ENCODE measurements around the gene PACSIN2.
"Not testable (repeated sequence)": the region's sequence is repeated elsewhere in the genome, so short reads cannot be mapped to it uniquely, and the experiment has no call there.

PACSIN2 gene

DNA sequence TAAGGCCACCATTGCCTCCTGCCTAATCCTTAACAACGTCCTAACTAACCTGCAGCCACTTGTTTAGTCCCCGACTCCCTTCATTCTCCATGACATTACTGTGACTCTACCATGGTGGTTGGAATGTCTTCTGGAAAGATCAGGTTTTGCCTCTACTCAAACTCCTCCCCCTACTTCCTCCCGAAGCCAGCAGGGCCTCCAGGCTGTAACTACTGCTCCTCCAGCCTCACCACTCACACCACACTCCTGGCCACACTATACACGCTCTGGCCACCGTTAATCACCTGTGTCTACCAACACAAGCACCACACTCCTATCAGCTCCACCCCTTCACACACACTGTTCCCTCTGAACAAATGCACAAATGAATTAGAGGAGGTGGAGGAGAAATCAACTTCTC lies 69.2 kb downstream of the PACSIN2 start:
- no peak for DNase-seq (ENCODE audit: low spot score)

DNA sequence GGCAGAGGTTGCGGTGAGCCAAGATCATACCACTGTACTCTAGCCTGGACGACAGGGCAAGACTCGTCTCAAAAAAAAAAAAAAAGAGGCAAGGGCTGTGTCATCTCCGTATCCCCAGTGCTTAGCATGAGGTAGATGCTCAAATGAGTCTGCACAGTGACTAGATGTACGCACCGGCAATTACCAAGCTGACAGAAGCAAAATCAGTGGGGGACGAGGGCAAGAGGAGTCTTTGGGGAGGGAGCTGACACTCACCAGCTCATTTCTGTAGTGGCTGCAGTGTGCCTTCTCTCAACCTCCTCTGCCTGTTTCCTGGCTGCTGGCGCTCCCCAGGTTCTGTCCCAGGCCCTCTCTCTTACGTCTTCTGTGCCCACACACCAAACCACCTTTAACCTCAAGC lies 69.9 kb downstream of the PACSIN2 start:
- no peak for DNase-seq (ENCODE audit: low spot score)

DNA sequence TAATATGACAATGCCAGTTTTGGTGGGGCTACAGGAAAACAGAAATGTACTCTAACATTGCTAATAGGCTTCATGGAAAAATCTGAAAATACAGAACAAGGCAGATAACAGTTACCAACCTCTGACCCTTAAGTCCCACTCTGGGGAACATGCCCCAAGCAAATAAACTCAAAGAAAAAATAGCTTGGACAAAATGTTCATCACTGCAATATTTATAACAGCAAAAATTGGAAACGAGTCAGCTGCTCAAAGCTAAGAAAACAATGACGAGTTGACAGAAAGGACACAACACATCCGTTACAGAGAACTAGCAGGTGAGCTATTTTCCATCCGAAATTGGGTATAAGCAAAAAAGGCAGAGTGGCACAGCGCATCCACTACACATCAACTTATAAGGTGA lies 70.5 kb downstream of the PACSIN2 start:
- DNase-seq (ENCODE audit: low spot score) = no peak

DNA sequence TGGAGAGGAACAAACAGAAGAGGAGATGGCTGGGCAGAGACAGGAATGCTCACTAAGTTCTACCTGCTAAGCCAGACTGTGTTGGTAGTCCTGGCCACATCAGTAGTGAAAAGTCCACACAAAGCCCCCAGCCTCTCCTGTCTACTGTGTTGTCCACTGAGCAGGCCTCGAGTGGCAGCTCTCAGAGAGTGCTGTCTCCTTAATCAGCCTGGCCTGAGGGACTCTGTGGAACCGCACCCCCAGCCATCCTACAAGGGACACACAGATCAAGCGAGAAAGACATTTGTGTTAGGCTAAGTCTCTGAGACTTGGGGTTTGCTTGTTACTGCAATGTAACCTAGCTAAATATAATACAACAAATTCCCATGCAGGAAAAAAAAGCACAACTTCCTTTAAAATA lies 71.0 kb downstream of the PACSIN2 start:
- no peak for DNase-seq (ENCODE audit: low spot score)

DNA sequence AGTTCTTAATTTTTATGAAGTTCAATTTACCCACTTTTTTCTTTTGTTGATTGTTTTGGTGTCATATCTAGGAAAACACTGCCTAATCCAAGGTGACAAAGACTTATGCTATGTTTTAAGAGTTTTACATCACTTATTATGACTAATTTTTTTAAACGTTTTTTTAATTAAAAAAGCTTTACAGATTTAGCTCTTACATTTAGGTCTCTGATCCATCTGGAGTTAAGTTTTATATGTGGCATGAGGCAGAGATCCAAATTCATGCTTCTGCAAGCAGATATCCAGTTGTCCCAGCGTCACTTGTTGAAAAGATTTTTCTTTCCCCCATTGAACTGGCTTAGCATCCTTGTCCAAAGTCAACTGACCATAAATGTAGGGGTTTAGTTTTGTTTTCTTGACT lies 72.6 kb downstream of the PACSIN2 start:
- no peak for DNase-seq (ENCODE audit: low spot score)

DNA sequence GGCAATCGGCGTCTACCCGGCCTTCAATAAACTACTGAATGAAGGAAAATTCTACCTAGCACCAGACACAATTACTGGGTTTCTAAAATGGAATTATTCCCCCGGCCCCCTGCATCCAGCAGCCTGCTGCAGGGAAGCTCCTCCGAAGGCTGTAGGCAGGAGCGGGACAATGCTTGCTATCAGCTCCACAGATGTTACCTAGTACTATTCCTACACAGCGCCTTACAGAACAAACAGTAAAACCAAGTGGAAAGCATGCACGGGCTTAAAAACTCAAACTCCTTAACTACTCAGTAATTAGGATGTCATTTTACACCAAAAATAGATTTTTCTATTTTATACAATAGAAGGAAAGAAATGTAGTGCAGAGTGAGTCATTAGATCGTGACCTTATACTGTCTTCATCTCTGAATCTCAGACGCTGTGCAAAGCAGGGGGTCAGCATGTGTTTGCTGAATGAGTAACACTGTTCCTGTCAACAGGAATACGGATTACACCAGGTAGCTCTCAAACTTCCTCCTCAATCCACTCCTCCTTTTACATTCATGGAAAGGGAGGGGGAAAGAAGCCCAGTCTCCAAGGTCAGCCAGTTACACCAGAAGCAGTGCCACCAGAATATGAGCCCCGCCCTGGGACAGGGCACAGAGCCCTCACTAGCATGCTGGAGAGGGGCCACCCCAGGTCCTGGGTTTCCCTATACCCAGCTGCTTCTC lies 74.9 kb downstream of the PACSIN2 start:
- no peak for DNase-seq (ENCODE audit: low spot score)

DNA sequence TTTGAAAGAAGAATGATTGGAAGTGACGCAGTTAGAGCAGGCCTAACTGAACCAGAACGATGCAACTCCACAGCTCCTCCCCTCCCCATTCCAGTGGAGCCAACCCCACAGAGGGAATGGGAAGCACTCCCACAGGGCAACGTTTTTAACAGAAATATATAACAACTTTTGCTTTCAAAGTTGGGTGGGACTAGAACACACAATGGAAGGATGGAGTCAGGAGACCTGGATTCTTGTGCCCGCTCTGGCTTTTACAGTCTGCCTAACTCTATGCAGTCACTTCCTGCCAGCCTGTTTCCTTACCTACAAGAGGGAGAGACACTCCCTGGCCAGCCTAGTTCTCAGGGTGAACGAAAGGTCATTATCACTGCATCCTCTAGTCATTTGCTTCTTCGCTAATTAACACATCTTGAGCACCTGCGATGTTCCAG lies 75.5 kb downstream of the PACSIN2 start:
- no peak for DNase-seq (ENCODE audit: low spot score)

DNA sequence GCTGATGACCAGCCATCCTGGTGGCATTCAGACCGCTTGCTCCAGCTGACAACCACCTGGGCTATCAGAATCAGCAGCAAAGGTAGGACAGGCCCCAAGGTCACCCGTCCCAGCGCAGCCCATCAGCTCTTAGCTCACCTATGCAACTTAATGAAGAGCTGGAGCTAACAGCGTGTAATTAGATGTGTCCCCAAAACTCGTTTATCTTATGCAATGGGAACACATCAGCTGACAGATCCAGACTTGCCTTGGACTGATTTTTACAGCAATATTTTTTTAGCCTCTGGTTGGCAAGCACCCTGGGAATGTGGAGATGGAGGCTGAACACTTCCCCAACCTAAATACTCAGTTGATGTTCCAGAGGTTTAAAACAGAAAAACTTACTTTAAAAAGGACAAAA lies 76.0 kb downstream of the PACSIN2 start:
- DNase-seq (ENCODE audit: low spot score) = no peak

DNA sequence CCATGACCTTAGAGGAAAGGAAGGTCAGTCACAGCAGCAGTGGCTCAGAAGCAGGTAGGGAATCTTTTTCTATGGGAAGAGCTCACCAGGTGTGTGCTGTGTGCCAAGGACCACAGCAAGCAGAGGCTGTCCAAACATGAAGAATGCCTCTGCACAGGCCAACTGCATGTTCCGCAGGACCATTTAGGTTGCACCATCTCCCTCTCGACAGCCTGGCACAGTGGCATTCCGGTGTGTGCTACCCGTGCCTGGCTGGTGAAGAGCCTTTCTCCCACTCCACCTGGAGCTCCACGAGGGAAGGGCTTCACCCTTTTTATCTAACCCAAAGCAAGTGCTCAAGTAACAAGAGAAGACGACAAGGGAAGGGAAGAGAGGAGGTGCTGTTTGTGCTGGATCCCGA lies 76.5 kb downstream of the PACSIN2 start:
- no peak for DNase-seq (ENCODE audit: low spot score)

DNA sequence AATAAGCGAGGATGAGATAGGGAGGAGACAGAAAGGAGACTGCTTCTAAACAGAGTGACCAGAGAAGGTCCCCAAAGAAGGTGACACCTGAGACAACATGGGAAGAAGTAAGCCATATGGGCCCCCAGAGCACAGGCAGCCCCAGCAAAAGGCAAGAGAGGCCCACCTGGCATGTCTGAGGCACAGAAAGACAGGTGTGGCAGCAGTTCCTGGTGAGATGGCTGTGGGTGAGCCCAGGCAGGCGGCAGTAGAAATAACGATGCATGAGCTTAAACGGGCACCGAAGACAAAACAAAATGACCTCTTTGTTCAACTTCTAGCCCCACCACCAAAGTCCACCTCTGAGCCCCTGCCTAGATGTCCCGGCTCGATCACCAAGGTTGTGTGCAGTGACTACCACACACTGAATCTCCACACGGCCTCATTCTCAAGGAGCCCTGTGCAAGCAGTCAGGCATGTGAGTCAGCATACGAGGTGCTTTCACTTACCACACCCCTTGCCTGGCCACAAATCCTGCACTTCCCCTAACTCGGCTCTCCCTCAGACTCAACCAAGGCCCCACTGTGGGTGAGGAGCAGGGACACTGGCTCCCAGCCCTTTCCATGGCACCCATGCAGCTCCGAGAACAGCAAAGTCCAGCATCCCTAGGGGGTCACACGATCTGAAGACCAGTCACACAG lies 77.6 kb downstream of the PACSIN2 start:
- DNase-seq (ENCODE audit: low spot score) = peak; percentile 46

DNA sequence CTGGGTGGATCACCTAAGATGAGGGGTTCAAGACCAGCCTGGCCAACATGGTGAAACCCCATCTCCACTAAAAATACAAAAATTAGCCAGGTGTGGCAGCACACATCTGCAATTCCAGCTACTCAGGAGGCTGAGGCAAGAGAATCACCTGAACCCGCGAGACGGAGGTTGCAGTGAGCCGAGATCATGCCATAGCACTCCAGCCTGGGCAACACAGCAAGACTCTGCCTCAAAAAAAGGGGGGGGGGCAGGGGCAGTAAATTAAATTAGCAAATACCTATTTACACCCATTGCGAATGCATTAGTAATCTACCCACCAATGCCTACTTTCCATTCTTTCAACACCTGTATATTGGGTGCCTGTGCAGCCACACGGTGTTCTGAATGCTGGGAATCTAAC lies 78.3 kb downstream of the PACSIN2 start:
- DNase-seq (ENCODE audit: low spot score) = not testable (repeated sequence)

DNA sequence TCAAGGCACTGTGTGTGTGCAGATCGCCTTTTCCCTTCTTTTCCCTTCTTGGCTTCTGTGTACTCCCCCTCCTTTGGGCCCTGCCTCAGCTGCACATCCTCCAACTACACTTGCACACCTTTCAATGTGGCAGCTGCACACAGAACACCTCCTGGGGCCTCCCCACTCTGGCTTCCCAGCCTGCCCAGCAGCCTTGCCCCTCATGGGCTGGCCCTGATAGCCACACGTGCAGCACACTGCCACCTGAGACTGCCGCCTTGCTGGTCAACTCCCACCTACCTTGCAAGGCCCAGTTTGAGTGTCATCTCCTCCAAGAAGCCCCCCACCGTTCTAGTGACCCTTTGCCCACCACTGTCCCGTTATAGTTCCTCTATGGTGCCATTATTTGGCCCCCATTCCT lies 80.6 kb downstream of the PACSIN2 start:
- no peak for DNase-seq (ENCODE audit: low spot score)

DNA sequence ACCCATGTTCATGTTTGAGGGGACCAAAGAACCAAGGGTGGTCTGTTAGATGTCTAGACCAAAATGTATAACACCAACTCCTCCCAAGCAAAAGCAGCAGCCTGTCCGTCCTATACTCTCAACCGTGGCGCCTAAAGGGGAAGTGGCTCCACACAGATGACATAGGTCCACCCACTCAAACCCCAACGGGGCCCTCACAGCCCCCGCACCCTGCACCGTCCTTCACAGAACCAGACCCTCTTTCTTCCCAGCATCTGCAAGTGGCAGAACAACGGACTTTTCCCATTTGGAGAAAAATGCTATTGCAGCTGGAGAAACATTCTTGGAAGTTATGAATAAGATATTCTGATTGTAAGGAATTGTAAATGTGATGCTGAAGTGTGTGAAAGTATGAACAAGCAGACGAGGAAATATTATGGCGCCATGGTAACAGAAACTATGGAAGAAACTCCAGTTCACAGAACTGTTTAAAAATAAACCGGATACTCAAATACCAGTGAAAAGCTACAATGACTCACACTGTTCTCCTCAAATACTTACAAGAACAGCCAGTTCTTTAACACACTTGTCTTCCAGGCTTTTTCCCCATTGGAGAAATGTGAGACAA lies 81.4 kb downstream of the PACSIN2 start:
- no peak for DNase-seq (ENCODE audit: low spot score)

DNA sequence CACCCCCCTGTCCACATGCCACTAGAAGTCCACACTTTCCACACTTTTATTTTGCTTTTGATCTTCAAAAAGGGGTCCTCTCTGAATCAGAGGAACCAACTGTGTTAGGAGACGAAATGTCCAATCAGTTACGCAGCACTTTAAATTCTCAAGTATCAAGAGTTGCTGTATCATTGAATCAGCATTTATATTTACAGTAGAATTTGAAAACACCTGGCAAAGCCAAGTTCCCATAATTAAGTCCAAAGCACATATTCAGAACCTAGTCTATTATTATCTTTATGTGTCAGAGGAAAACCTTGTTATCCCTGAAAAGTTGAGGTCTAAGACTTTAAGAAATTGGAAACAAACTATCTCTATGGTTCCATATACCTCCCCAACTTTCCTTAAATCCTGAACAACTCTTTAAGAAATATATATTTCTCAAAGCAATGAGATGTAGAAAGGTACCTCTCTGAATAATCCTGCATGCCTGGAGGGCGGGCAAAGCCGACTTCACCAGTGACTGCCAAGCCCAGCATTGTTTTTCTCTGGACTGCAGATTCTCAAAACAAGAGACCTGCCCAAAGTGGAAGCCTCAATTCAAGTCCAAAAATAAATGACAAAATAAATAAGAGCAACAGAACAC lies 82.0 kb downstream of the PACSIN2 start:
- DNase-seq (ENCODE audit: low spot score) = no peak

DNA sequence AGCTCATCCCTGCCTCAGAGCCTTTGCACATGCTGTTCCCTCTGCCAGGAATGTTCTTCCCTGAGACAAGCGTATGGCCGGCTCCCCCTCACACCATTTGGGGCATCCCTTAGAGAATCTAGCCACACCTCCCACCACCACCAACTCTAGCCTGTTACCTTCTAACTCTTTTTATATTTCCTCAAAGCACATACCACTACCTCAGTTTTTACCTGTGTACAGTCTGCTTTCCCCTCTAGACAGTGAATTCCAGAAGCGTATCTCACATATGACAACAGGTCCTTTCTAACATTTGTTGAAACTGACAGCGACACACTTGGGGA lies 82.8 kb downstream of the PACSIN2 start:
- DNase-seq (ENCODE audit: low spot score) = no peak

DNA sequence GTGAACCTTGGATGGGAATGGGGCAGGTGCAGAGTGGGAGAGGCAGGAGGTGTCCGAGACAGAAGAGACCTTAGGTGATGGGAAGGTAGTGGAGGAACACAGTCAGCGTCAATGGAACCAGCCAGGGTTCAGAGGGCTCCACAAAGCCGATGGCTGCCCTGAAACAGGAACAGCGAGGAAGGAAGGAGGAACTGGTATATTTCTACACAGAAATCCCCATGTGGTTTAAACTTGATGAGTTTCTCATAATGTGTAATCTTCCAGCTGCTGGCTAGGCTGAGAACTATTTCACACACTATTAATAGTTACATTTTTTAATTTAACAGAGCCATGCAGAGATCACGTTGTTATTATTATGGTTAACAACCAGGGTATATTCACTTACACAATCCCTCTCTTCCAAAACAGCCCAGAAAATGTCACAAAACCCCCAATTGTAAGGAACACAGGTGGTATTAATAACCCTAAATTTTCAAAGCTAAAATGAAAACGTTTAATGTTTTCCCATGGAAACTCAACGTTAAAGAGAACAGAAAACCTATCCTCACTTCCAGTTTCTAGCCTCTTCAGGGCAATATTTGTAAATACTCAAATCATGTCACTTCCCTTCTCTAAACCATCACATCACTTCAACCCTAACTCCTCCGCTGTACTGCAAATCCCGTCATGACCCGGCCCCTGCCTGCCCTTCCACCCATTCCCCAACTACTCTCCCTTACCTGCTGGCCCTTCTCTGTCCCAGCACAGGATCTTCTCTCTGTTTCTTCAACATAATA lies 83.3 kb downstream of the PACSIN2 start:
- no peak for DNase-seq (ENCODE audit: low spot score)

DNA sequence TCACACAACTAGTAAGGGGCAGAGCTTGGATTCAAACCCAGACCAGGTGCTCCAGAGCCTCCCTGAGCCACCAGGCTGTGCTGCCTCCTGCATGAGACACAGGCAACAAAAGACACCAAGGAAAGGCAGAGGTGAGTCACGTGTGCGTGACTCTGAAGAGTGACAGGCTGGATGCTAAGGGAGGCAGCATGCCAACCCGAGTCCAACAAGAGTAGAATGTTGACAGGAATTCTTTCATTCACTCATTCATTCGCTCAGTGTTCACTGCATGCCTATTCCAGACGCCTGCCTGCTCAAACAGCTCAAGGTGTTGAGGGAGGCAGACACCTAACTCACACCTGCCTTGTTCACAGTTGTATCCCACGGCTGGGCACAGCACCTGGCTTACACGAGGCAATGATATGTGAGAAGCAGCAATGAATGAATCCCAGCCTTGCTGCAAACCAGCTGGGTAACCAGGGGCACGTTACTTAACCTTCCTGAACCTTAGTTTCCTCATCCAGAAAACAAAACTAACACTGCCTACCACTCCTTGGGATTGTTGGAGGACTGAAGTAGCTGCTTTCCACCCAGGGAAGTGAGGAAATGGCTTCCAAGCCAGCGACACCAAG lies 84.0 kb downstream of the PACSIN2 start:
- no peak for DNase-seq (ENCODE audit: low spot score)

DNA sequence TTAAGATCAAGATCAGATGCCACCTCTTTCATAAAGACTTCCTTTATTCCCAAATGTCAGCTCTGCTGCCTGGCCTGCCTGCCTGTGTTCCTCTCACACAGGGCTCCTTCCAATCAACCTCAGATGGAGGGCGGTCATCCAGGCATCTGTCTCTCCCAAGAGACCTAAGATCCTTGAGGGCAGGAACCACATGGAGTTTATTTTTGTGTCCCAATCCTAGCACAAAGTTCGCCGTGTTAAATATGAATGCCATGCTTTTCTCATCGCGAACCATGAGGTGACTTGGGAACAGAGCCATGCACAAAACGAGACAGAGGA lies 85.2 kb downstream of the PACSIN2 start:
- no peak for DNase-seq (ENCODE audit: low spot score)

DNA sequence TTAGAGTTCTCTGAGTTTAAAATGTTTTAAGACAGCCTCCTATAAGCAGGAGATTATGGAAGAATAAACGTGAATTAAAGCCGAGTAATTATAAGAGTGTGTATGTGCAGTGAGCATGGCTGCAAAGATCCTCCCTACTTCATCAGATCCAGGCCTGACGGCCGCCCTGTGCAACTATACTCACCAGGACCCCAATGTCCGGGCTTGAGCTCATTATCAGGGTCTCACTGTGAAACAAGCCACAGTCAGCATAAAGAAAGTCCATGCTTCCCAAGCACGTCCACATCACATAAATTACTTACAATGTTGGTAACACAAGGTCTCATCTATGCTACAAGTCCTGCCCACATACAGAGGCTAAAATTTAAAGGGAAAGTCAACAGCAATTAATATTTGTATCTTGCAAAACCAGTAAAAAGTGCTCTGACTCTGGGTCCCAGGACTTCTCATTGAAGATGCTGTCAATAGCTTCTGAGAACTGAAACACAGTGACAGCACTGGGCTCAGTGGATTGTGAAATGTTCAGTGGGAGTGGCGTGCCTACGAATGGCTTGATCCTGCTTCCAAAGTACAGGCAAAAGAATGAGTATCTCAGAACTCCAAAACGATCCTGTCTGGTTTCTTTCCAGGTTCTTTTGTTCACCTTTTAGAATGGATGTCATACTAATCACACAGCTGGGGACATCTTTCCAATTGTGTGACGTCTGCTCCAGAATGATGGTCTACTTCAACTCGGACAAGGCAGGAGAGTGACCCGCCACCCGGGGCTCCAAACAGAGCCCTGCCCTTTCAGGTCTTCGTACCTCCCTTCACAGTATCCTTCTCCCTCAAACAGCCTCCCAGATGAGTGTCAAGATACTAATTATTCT lies 85.7 kb downstream of the PACSIN2 start:
- no peak for DNase-seq (ENCODE audit: low spot score)

DNA sequence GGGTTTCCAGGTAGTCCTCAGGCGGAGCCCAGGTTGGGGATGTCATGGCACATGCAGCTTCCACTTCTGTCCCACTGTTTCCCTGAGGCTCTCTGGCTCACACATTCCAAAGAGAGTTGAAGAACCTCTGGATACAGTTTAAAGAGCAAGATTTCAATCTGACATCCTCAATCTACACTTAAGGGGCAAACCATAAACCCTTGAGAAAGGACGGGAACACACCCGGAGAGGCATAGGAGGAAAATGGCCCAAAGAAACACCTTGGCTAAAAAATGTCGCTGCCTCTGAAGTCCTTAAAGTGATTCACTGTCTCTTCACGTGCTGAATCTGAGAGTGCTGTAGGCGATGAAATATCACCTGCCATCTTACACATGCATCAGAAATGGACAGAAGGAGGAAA lies 87.0 kb downstream of the PACSIN2 start:
- DNase-seq (ENCODE audit: low spot score) = no peak

DNA sequence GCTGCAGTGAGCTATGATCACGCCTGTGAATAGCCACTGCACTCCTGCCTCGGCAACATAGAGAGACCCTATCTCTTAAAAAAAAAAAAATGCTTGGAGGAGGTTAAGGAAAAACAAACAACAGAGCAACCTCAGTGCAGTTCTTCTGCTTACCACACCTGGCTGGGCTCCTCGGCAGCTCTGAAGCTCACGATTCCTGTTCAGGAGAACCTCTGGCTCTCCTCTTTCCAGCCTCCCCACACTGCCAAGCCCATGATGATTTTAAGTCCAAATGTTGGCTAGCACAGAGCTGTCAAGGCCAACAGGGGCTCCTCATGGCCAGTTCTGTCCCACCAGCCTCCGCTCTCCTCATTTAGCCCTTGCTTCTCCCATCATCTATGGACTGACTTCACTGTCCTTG lies 88.2 kb downstream of the PACSIN2 start:
- no peak for DNase-seq (ENCODE audit: low spot score)

Data from hematopoietic multipotent progenitor cell treated with erythropoietin and hydrocortisone succinate and interleukin-3 and kit ligand, for 15 days (in vitro differentiated cells).